Caco-2 (cell line): ENCODE data around the gene UBXN10. TPM values are rescaled to one million over a fixed set of nuclear protein-coding genes. Genes with fewer than 3 reads are reported as not detected.

Experiments used
- BruUV-seq: library from RNA; stranded (reverse); fragments of 400-500 nt; replicated peaks from 2 replicates; lab custom pipeline; 2021; lab: Mats Ljungman, UMichigan
- CTCF ChIA-PET: fragments of 300-600 bp; sonication (Branson Sonifier 250); formaldehyde crosslinking; loops from one replicate; lab custom pipeline; 2022; ENCODE audit warnings: antibody characterized with exemption; lab: Charles Lee
- POLR2A ChIA-PET: fragments of 300-600 bp; sonication (Branson Sonifier 250); formaldehyde crosslinking; loops from one replicate; lab custom pipeline; 2022; ENCODE audit warnings: antibody characterized with exemption; lab: Charles Lee
- DNase-seq, 2 experiments: peaks; one replicate each; pipeline versions ENCODE4 v3.0.0 to v3.0.0-alpha.2; 2020 to 2022
- H3K27me3 ChIP-seq: replicated peaks from 2 replicates; pipeline ENCODE4 v1.6.0; 2011; ENCODE audit warnings: low read length; ENCODE audit not compliant: control insufficient read depth, insufficient read depth
- H3K36me3 ChIP-seq: 2 replicates; pipeline ENCODE4 v1.5.1; 2011; ENCODE audit warnings: low read length; ENCODE audit not compliant: control insufficient read depth, insufficient read depth
- H3K4me1 ChIP-seq: fragments of 250-450 bp; sonication (Bioruptor Pico); 2 replicates; pipeline ENCODE4 v1.5.1; 2020; ENCODE audit warnings: mild to moderate bottlenecking
- H3K4me3 ChIP-seq: 2 replicates; pipeline ENCODE4 v1.5.1; 2011; ENCODE audit warnings: low read depth, mild to moderate bottlenecking, control low read depth, low read length
- H3K9me3 ChIP-seq: fragments of 250-450 bp; sonication (Bioruptor Pico); 2 replicates; pipeline ENCODE4 v1.5.1; 2020; ENCODE audit warnings: mild to moderate bottlenecking, moderate library complexity
- H3K27ac Mint-ChIP-seq: one replicate; pipeline ENCODE4 v1.8.0; 2022; ENCODE audit warnings: mixed read lengths; ENCODE audit not compliant: unreplicated experiment
- H3K27me3 Mint-ChIP-seq: one replicate; pipeline ENCODE4 v1.8.0; 2022; ENCODE audit warnings: mixed read lengths; ENCODE audit not compliant: insufficient read depth, unreplicated experiment
- H3K36me3 Mint-ChIP-seq: one replicate; pipeline ENCODE4 v1.8.0; 2022; ENCODE audit warnings: mild to moderate bottlenecking, mixed read lengths; ENCODE audit not compliant: insufficient read depth, unreplicated experiment
- H3K4me1 Mint-ChIP-seq: one replicate; pipeline ENCODE4 v1.8.0; 2022; ENCODE audit warnings: low read depth, mixed read lengths; ENCODE audit not compliant: unreplicated experiment
- H3K4me3 Mint-ChIP-seq: one replicate; pipeline ENCODE4 v1.8.0; 2022; ENCODE audit warnings: mild to moderate bottlenecking, moderate library complexity, mixed read lengths; ENCODE audit not compliant: unreplicated experiment
- H3K9me3 Mint-ChIP-seq: one replicate; pipeline ENCODE4 v1.8.0; 2022; ENCODE audit warnings: mixed read lengths; ENCODE audit not compliant: unreplicated experiment
- intact Hi-C: fragments of 100-400 bp; cut with micrococcal nuclease; formaldehyde crosslinking; loops from one replicate; pipeline ENCODE4 v1.10.0; 2022; ENCODE audit not compliant: unreplicated experiment
- total RNA-seq: library from RNA; stranded (reverse); gene quantifications from 2 replicates; pipeline ENCODE4 v1.2.3, GENCODE V29; 2022
- TF ChIP-seq, protein P1 (sequence below), 2 experiments: fragments of 200-600 bp in 1 of 2; IDR thresholded peaks; 1 replicate in 1 of 2; 2 replicates in 1 of 2; pipeline versions ENCODE4 v1.5.1 to v1.8.0; 2011 to 2022; ENCODE audit warnings: antibody characterized with exemption in 1 of 2, control low read depth in 1 of 2, inconsistent platforms in 1 of 2, low read depth in 1 of 2, low read length in 1 of 2, mild to moderate bottlenecking in 1 of 2, moderate library complexity in 1 of 2; ENCODE audit not compliant: insufficient read depth in 1 of 2, severe bottlenecking in 1 of 2, unreplicated experiment in 1 of 2

Gene UBXN10
- total RNA-seq, 1 experiment from 2014 or later: 0.07 TPM

DNA sequence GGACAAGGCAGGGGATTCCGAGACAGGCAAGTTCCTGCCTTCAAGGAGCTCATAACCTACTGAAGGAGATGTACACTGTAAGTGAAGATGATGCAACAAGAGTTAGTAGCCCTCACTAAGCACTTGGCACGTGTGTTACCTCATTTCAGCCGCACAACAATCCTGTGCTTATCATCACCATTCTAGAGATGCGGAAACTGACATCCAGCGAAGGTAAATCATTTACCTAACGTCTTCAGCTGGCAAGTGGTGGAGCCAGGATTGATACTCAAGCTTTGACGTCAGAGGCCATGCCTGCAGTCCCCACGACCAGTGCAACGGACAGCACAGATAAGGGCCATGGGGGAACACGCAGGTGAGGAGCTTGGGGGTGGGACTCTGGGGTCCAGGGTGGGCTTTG lies 2.9 kb upstream of the UBXN10 start:
- H3K36me3 ChIP-seq: no peaks in the 10 kb centered on the region
- no peaks in the 10 kb centered on the region for H3K4me1 ChIP-seq
- no TSS peak for BruUV-seq
- H3K4me3 ChIP-seq: no peak overlapping the region
- ChIA-PET CTCF (no interaction called here), POLR2A (no interaction called here)
- Mint-ChIP-seq H3K4me1 (no peaks in the 10 kb centered on the region), H3K36me3 (no peaks in the 10 kb centered on the region), H3K27ac (no peak overlapping the region), H3K9me3 (peaks cover 11% of the 10 kb centered on the region), H3K27me3 (peaks cover 6% of the 10 kb centered on the region), H3K4me3 (no peak overlapping the region)
- DNase-seq: no peak
- H3K27me3 ChIP-seq: no peaks in the 10 kb centered on the region
- TF ChIP-seq, protein P1, sequence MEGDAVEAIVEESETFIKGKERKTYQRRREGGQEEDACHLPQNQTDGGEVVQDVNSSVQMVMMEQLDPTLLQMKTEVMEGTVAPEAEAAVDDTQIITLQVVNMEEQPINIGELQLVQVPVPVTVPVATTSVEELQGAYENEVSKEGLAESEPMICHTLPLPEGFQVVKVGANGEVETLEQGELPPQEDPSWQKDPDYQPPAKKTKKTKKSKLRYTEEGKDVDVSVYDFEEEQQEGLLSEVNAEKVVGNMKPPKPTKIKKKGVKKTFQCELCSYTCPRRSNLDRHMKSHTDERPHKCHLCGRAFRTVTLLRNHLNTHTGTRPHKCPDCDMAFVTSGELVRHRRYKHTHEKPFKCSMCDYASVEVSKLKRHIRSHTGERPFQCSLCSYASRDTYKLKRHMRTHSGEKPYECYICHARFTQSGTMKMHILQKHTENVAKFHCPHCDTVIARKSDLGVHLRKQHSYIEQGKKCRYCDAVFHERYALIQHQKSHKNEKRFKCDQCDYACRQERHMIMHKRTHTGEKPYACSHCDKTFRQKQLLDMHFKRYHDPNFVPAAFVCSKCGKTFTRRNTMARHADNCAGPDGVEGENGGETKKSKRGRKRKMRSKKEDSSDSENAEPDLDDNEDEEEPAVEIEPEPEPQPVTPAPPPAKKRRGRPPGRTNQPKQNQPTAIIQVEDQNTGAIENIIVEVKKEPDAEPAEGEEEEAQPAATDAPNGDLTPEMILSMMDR (IDR thresholded peaks at IDR 0.05; ENCODE audit: insufficient read depth in 1 of 2, low read depth in 1 of 2, low read length in 1 of 2, severe bottlenecking in 1 of 2, unreplicated experiment in 1 of 2): no peak
- no peaks in the 10 kb centered on the region for H3K9me3 ChIP-seq
- intact Hi-C loops: no loop called here

DNA sequence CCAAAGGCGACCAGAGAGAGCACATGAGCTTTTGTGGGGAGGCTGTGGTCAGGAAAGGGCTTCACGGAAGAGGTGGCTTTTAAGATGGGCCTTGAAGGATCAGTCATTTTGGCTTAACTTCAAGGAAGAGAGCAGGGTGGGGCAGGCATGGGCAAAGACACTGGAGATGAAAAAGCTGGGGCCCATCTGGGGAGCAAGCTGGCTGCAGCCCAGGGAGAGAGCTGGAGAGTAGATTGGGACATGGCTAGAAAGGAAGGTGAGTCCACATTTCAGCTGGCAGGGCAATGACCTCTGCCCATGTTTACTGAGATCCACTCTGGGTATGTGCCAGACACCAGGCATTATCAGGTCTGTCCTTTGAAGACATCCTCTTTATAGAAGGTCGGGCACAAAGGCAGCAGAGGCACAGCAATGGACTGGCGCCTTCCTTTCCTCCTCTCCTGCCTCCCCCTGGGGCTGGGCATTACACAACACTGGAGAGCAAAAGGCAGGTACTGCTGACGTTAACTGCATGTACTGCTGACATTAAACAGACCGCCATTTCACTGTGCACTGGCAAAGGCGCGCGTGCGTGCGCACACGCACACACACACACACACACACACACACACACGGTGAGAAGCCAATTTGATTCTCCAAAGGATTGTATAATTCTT lies 2.2 kb upstream of the UBXN10 start:
- CTCF ChIA-PET: no interaction called here
- H3K27me3 ChIP-seq: no peaks in the 10 kb centered on the region
- H3K27me3 Mint-ChIP-seq: peaks cover 10% of the 10 kb centered on the region
- POLR2A ChIA-PET: no interaction called here
- H3K36me3 Mint-ChIP-seq: no peaks in the 10 kb centered on the region
- no peaks in the 10 kb centered on the region for H3K36me3 ChIP-seq
- peaks cover 11% of the 10 kb centered on the region for H3K9me3 Mint-ChIP-seq
- H3K9me3 ChIP-seq: no peaks in the 10 kb centered on the region
- intact Hi-C loops: no loop called here
- H3K4me1 ChIP-seq: no peaks in the 10 kb centered on the region
- no peak overlapping the region for H3K4me3 ChIP-seq
- TF ChIP-seq, protein P1 (IDR thresholded peaks at IDR 0.05; ENCODE audit: insufficient read depth in 1 of 2, low read depth in 1 of 2, low read length in 1 of 2, severe bottlenecking in 1 of 2, unreplicated experiment in 1 of 2): no peak
- no peak overlapping the region for H3K4me3 Mint-ChIP-seq
- no TSS peak for BruUV-seq
- no peak for DNase-seq
- H3K27ac Mint-ChIP-seq: no peak overlapping the region
- H3K4me1 Mint-ChIP-seq: no peaks in the 10 kb centered on the region

DNA sequence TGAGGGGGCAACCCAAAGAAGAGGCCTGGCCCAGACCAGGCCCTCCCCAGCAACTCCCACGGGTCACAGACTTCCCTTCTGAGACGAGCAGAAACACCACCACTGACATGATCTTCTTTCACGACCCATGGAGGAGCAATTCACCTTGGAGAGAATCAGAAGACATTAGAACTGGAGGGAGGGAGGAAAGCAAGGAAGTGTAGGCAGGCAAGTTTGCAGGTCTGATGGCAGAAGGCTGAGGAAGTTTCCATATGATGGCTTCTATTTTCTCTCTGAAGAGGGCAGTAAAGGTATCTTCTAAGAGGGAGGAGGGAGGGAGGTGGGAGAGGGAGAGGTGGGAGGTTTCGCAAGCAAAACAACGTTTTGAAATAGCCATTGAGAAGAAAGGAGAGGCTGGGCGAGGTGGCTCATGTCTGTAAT lies 1.4 kb upstream of the UBXN10 start:
- intact Hi-C loops: no loop called here
- H3K27me3 ChIP-seq: no peaks in the 10 kb centered on the region
- DNase-seq: peak in 1 of 2 experiments; percentile 7
- H3K27ac Mint-ChIP-seq: no peak overlapping the region
- H3K9me3 Mint-ChIP-seq: peaks cover 9% of the 10 kb centered on the region
- H3K4me3 ChIP-seq: no peak overlapping the region
- ChIA-PET CTCF (no interaction called here), POLR2A (no interaction called here)
- H3K36me3 ChIP-seq: no peaks in the 10 kb centered on the region
- no peak overlapping the region for H3K4me3 Mint-ChIP-seq
- no peaks in the 10 kb centered on the region for H3K36me3 Mint-ChIP-seq
- no peaks in the 10 kb centered on the region for H3K4me1 Mint-ChIP-seq
- peaks cover 9% of the 10 kb centered on the region for H3K27me3 Mint-ChIP-seq
- no TSS peak for BruUV-seq
- H3K9me3 ChIP-seq: no peaks in the 10 kb centered on the region
- TF ChIP-seq, protein P1 (IDR thresholded peaks at IDR 0.05; ENCODE audit: insufficient read depth in 1 of 2, low read depth in 1 of 2, low read length in 1 of 2, severe bottlenecking in 1 of 2, unreplicated experiment in 1 of 2): no peak
- H3K4me1 ChIP-seq: no peaks in the 10 kb centered on the region
